ENCODE data around the gene CHST12.
"Not testable (repeated sequence)": the region's sequence is repeated elsewhere in the genome, so short reads cannot be mapped to it uniquely, and the experiment has no call there.

Gene CHST12

GRCh38 chr7:2460188-2460587 is 56.8 kb downstream of the CHST12 start:
- no peak for DNase-seq (ENCODE audit: low spot score)

- no peak for DNase-seq (ENCODE audit: low spot score)
Measured at GRCh38 chr7:2460641-2461040, 57.2 kb downstream of the CHST12 start.

GRCh38 chr7:2461268-2462026 is 58.0 kb downstream of the CHST12 start:
- DNase-seq (ENCODE audit: low spot score): no peak

- DNase-seq (ENCODE audit: low spot score): no peak
Measured at GRCh38 chr7:2462731-2463130, 59.3 kb downstream of the CHST12 start.

- DNase-seq (ENCODE audit: low spot score): no peak
Measured at GRCh38 chr7:2465928-2466327, 62.5 kb downstream of the CHST12 start.

GRCh38 chr7:2466675-2467074 is 63.3 kb downstream of the CHST12 start:
- DNase-seq (ENCODE audit: low spot score): no peak

GRCh38 chr7:2468227-2468626 is 64.8 kb downstream of the CHST12 start:
- no peak for DNase-seq (ENCODE audit: low spot score)

- DNase-seq (ENCODE audit: low spot score): not testable (repeated sequence)
Measured at GRCh38 chr7:2469460-2470203, 66.2 kb downstream of the CHST12 start.

- DNase-seq (ENCODE audit: low spot score): no peak
Measured at GRCh38 chr7:2470204-2471021, 67.0 kb downstream of the CHST12 start.

- DNase-seq (ENCODE audit: low spot score): no peak
Measured at GRCh38 chr7:2471022-2471329, 67.6 kb downstream of the CHST12 start.

- DNase-seq (ENCODE audit: low spot score): peak; percentile 63
Measured at GRCh38 chr7:2471396-2471795, 68.0 kb downstream of the CHST12 start.

- DNase-seq (ENCODE audit: low spot score): no peak
Measured at GRCh38 chr7:2472739-2473138, 69.3 kb downstream of the CHST12 start.

GRCh38 chr7:2473496-2474180 is 70.2 kb downstream of the CHST12 start:
- no peak for DNase-seq (ENCODE audit: low spot score)

- no peak for DNase-seq (ENCODE audit: low spot score)
Measured at GRCh38 chr7:2474224-2474623, 70.8 kb downstream of the CHST12 start.

- DNase-seq (ENCODE audit: low spot score): no peak
Measured at GRCh38 chr7:2474813-2475677, 71.6 kb downstream of the CHST12 start.

- no peak for DNase-seq (ENCODE audit: low spot score)
Measured at GRCh38 chr7:2475678-2476015, 72.2 kb downstream of the CHST12 start.

GRCh38 chr7:2476298-2476697 is 72.9 kb downstream of the CHST12 start, which contains the start of gene GRIFIN:
Gene GRIFIN, minus strand, starts transcription at chr7:2476398. Its CDS starts 15 bp downstream, at chr7:2476383.
- DNase-seq (ENCODE audit: low spot score): no peak

GRCh38 chr7:2476776-2477446 is 73.5 kb downstream of the CHST12 start:
- DNase-seq (ENCODE audit: low spot score): no peak

GRCh38 chr7:2477447-2478398 is 74.3 kb downstream of the CHST12 start:
- peak; percentile 78 for DNase-seq (ENCODE audit: low spot score)

Measured in SK-N-DZ (cell line).